K562 (cell line): ENCODE results near the gene KCNN4. TPM values are rescaled to one million over a fixed set of nuclear protein-coding genes. Genes with fewer than 3 reads are reported as not detected.

ENCODE experiments used
- AFF4 ChIP-seq: sonication (generic); formaldehyde crosslinking; IDR thresholded peaks from 2 replicates; pipeline ENCODE4 v1.8.0; 2023; ENCODE audit warnings: mild to moderate bottlenecking, missing genetic modification reagents
- BMI1 ChIP-seq: fragments of 150-350 bp; IDR thresholded peaks from 2 replicates; pipeline ENCODE4 v1.6.1; 2014; ENCODE audit warnings: low read length
- ILF3 ChIP-seq: fragments of 450-650 bp; IDR thresholded peaks from 2 replicates; pipeline ENCODE4 v1.6.1; 2018; ENCODE audit warnings: antibody characterized with exemption, mild to moderate bottlenecking, moderate library complexity, borderline replicate concordance
- MTA2 ChIP-seq: fragments of 450-650 bp; IDR thresholded peaks from 2 replicates; pipeline ENCODE4 v1.6.1; 2016; ENCODE audit warnings: low read depth
- PHF21A ChIP-seq: fragments of 450-650 bp; IDR thresholded peaks from 2 replicates; pipeline ENCODE4 v1.6.1; 2017; ENCODE audit warnings: low read depth, borderline replicate concordance
- SOX6 ChIP-seq: fragments of 450-650 bp; IDR thresholded peaks from 2 replicates; pipeline ENCODE4 v1.6.1; 2014; ENCODE audit warnings: mild to moderate bottlenecking
- TGIF2 ChIP-seq: sonication (generic); formaldehyde crosslinking; IDR thresholded peaks from 2 replicates; pipeline ENCODE4 v1.8.1; 2022; ENCODE audit warnings: mild to moderate bottlenecking, missing genetic modification reagents, moderate library complexity
- ZFP1 ChIP-seq: fragments of 450-650 bp; formaldehyde crosslinking; IDR thresholded peaks from 2 replicates; pipeline ENCODE4 v1.4.0; 2020; ENCODE audit warnings: mild to moderate bottlenecking, mixed read lengths
- ZNF224 ChIP-seq: sonication (generic); formaldehyde crosslinking; IDR thresholded peaks from 2 replicates; pipeline ENCODE4 v1.8.0; 2022; ENCODE audit warnings: mild to moderate bottlenecking, missing genetic modification reagents
- polyA plus RNA-seq, 8 experiments: library from polyadenylated mRNA; depleted of rRNA in 4 of 8; stranded (reverse) in 5 of 8; unstranded in 3 of 8; fragments of >200 nt; fragmentation: Nextera tagmentation in 2 of 8; fragmentation: Illumina TruSeq in 1 of 8; extraction: Ambion mirVana in 2 of 8; extraction: Trizol in 1 of 8; gene quantifications; 2 replicates each; pipeline versions ENCODE4 v1.2.1 to v1.2.3, GENCODE V29; 2011 to 2014; ENCODE audit warnings: inconsistent platforms in 1 of 8, missing spikeins in 1 of 8
- total RNA-seq, 7 experiments: library from RNA; depleted of rRNA in 6 of 7; stranded (reverse); fragments of >200 nt in 6 of 7; fragmentation: Illumina TruSeq in 2 of 7; extraction: Trizol in 2 of 7; gene quantifications; 2 replicates each; pipeline versions ENCODE4 v1.2.1 to v1.2.3, GENCODE V29; 2011 to 2021; ENCODE audit warnings: low replicate concordance in 1 of 7
- TF ChIP-seq, protein P1 (sequence below): fragments of 200-600 bp; sonication (generic); IDR thresholded peaks from one replicate; pipeline ENCODE4 v1.6.1; 2012; ENCODE audit warnings: mild to moderate bottlenecking, low read depth, low read length, inconsistent platforms
- TF ChIP-seq, protein P2 (sequence below): conservative IDR thresholded peaks from 2 replicates; pipeline ENCODE4 v1.6.1; 2011; ENCODE audit warnings: low read depth, mild to moderate bottlenecking, low read length; ENCODE audit not compliant: control insufficient read depth

Gene KCNN4
- total and polyA plus RNA-seq, 9 of the 15 experiments (the other 6 are each of a cell fraction or from before 2014, with no cell fraction given), result 0.53 to 37.7 (median 25.9) TPM

GRCh38 chr19:43774103-43774939, 6.5 kb downstream of the KCNN4 start (continued):
- TF ChIP-seq, protein P1, sequence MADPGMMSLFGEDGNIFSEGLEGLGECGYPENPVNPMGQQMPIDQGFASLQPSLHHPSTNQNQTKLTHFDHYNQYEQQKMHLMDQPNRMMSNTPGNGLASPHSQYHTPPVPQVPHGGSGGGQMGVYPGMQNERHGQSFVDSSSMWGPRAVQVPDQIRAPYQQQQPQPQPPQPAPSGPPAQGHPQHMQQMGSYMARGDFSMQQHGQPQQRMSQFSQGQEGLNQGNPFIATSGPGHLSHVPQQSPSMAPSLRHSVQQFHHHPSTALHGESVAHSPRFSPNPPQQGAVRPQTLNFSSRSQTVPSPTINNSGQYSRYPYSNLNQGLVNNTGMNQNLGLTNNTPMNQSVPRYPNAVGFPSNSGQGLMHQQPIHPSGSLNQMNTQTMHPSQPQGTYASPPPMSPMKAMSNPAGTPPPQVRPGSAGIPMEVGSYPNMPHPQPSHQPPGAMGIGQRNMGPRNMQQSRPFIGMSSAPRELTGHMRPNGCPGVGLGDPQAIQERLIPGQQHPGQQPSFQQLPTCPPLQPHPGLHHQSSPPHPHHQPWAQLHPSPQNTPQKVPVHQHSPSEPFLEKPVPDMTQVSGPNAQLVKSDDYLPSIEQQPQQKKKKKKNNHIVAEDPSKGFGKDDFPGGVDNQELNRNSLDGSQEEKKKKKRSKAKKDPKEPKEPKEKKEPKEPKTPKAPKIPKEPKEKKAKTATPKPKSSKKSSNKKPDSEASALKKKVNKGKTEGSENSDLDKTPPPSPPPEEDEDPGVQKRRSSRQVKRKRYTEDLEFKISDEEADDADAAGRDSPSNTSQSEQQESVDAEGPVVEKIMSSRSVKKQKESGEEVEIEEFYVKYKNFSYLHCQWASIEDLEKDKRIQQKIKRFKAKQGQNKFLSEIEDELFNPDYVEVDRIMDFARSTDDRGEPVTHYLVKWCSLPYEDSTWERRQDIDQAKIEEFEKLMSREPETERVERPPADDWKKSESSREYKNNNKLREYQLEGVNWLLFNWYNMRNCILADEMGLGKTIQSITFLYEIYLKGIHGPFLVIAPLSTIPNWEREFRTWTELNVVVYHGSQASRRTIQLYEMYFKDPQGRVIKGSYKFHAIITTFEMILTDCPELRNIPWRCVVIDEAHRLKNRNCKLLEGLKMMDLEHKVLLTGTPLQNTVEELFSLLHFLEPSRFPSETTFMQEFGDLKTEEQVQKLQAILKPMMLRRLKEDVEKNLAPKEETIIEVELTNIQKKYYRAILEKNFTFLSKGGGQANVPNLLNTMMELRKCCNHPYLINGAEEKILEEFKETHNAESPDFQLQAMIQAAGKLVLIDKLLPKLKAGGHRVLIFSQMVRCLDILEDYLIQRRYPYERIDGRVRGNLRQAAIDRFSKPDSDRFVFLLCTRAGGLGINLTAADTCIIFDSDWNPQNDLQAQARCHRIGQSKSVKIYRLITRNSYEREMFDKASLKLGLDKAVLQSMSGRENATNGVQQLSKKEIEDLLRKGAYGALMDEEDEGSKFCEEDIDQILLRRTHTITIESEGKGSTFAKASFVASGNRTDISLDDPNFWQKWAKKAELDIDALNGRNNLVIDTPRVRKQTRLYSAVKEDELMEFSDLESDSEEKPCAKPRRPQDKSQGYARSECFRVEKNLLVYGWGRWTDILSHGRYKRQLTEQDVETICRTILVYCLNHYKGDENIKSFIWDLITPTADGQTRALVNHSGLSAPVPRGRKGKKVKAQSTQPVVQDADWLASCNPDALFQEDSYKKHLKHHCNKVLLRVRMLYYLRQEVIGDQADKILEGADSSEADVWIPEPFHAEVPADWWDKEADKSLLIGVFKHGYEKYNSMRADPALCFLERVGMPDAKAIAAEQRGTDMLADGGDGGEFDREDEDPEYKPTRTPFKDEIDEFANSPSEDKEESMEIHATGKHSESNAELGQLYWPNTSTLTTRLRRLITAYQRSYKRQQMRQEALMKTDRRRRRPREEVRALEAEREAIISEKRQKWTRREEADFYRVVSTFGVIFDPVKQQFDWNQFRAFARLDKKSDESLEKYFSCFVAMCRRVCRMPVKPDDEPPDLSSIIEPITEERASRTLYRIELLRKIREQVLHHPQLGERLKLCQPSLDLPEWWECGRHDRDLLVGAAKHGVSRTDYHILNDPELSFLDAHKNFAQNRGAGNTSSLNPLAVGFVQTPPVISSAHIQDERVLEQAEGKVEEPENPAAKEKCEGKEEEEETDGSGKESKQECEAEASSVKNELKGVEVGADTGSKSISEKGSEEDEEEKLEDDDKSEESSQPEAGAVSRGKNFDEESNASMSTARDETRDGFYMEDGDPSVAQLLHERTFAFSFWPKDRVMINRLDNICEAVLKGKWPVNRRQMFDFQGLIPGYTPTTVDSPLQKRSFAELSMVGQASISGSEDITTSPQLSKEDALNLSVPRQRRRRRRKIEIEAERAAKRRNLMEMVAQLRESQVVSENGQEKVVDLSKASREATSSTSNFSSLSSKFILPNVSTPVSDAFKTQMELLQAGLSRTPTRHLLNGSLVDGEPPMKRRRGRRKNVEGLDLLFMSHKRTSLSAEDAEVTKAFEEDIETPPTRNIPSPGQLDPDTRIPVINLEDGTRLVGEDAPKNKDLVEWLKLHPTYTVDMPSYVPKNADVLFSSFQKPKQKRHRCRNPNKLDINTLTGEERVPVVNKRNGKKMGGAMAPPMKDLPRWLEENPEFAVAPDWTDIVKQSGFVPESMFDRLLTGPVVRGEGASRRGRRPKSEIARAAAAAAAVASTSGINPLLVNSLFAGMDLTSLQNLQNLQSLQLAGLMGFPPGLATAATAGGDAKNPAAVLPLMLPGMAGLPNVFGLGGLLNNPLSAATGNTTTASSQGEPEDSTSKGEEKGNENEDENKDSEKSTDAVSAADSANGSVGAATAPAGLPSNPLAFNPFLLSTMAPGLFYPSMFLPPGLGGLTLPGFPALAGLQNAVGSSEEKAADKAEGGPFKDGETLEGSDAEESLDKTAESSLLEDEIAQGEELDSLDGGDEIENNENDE, result no peak
- TF ChIP-seq, protein P2, sequence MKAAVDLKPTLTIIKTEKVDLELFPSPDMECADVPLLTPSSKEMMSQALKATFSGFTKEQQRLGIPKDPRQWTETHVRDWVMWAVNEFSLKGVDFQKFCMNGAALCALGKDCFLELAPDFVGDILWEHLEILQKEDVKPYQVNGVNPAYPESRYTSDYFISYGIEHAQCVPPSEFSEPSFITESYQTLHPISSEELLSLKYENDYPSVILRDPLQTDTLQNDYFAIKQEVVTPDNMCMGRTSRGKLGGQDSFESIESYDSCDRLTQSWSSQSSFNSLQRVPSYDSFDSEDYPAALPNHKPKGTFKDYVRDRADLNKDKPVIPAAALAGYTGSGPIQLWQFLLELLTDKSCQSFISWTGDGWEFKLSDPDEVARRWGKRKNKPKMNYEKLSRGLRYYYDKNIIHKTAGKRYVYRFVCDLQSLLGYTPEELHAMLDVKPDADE, result peak; percentile 97
- peak; percentile 63 for TF ChIP-seq TGIF2 (CRISPR knock-in tag)
- no peak; the same call in 1 of the 2 replicates for TF ChIP-seq ILF3
- peak; percentile 95 for TF ChIP-seq PHF21A
- peak; percentile 96 for TF ChIP-seq AFF4 (CRISPR knock-in tag)
- TF ChIP-seq ZFP1 (CRISPR knock-in tag), result no peak
- peak; percentile 84 for TF ChIP-seq ZNF224
- TF ChIP-seq MTA2, result peak; percentile 96
- no peak for TF ChIP-seq BMI1
- TF ChIP-seq SOX6, result peak; percentile 95
